ENCODE data around the gene TLCD3A.

DNA sequence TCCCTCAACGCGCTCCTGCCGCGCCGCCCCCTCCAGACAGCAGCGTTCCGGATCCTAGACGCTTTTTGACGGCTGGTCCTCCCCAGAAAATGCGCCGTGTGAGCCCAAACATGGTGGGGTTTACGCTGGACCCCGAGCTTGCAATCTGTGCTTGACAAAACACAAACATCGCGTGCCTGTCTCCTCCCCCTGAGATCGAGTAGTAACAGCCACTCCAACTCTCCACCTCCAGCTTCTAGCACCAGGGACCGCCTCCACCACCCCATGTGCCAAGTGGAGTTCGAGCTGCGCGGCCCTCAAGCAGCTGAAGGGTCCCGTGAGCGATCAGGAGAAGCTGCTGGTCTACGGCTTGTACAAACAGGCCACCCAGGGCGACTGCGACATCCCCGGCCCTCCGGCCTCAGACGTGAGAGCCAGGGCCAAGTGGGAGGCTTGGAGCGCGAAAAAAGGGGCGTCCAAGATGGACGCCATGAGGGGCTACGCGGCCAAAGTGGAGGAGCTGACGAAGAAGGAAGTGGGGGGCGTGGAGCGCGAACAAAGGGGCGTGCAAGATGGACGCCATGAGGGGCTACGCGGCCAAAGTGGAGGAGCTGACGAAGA lies 20.3 kb downstream of the TLCD3A start:
- TF ChIP-seq ZNF274 (IDR thresholded peaks at IDR 0.05; ENCODE audit: low read depth, low read length) = no peak
- TF ChIP-seq YY1 (IDR thresholded peaks at IDR 0.05; ENCODE audit: insufficient read depth, insufficient read length) = no peak

Measured in NT2/D1 (cell line).